ENCODE results near the gene KAT6B.

- TF ChIP-seq CTCF (IDR thresholded peaks at IDR 0.05), result no peak
- no peak for TF ChIP-seq POLR2A (IDR thresholded peaks at IDR 0.05)
- no peak for TF ChIP-seq EP300 (IDR thresholded peaks at IDR 0.05)
Observed at GRCh38 chr10:75051308-75051707, 224.9 kb downstream of the KAT6B start.
